CD8-positive, alpha-beta memory T cell (primary cell): ENCODE results near the gene CILP2. TPM values are rescaled to one million over a fixed set of nuclear protein-coding genes. Genes with fewer than 3 reads are reported as not detected.

Source experiments
- CTCF ChIA-PET: fragments of 350-600 bp; sonication (Branson Sonifier 250); formaldehyde crosslinking; loops from one replicate; lab custom pipeline; 2021; ENCODE audit warnings: antibody characterized with exemption; lab: Charles Lee
- POLR2A ChIA-PET: fragments of 350-600 bp; sonication (Branson Sonifier 250); formaldehyde crosslinking; loops from one replicate; lab custom pipeline; 2021; ENCODE audit warnings: antibody characterized with exemption; lab: Charles Lee
- DNase-seq, 5 donors: peaks; one replicate each; pipeline versions ENCODE4 v3.0.0 to v3.0.0-alpha.2; 2020 to 2022; ENCODE audit warnings: mixed read lengths in 1 of 5
- H3K27ac ChIP-seq: one replicate; pipeline ENCODE4 v1.7.0; 2013; ENCODE audit warnings: low read depth, mild to moderate bottlenecking, low read length, moderate library complexity
- H3K27me3 ChIP-seq: 2 replicates; pipeline ENCODE4 v1.7.0; 2013; ENCODE audit warnings: low read length, mild to moderate bottlenecking; ENCODE audit not compliant: insufficient read depth, poor library complexity, severe bottlenecking
- H3K36me3 ChIP-seq: 2 replicates; pipeline ENCODE4 v1.7.0; 2013; ENCODE audit warnings: mild to moderate bottlenecking, low read length, moderate library complexity; ENCODE audit not compliant: insufficient read depth
- H3K4me1 ChIP-seq: 2 replicates; pipeline ENCODE4 v1.7.0; 2013; ENCODE audit warnings: mild to moderate bottlenecking, low read length, moderate library complexity; ENCODE audit not compliant: insufficient read depth
- H3K4me3 ChIP-seq: 2 replicates; pipeline ENCODE4 v1.7.0; 2013; ENCODE audit warnings: mild to moderate bottlenecking, low read length
- H3K9me3 ChIP-seq: 2 replicates; pipeline ENCODE4 v1.7.0; 2013; ENCODE audit warnings: mild to moderate bottlenecking, low read length
- H3K27ac Mint-ChIP-seq, 8 donors: one replicate each; pipeline ENCODE4 v1.8.0; 2020 to 2021; ENCODE audit warnings: mixed read lengths in 8 of 8, mild to moderate bottlenecking in 6 of 8, inconsistent platforms in 3 of 8, moderate library complexity in 3 of 8
- H3K27me3 Mint-ChIP-seq, 2 donors: one replicate each; pipeline ENCODE4 v1.8.0; 2020 to 2021; ENCODE audit warnings: mixed read lengths in 2 of 2, mild to moderate bottlenecking in 1 of 2, moderate library complexity in 1 of 2
- H3K36me3 Mint-ChIP-seq, 3 donors: one replicate each; pipeline ENCODE4 v1.8.0; 2020 to 2021; ENCODE audit warnings: mixed read lengths in 3 of 3, inconsistent platforms in 1 of 3, mild to moderate bottlenecking in 1 of 3
- H3K4me1 Mint-ChIP-seq, 3 donors: one replicate each; pipeline ENCODE4 v1.8.0; 2020 to 2021; ENCODE audit warnings: mixed read lengths in 3 of 3, inconsistent platforms in 1 of 3, mild to moderate bottlenecking in 1 of 3
- H3K4me3 Mint-ChIP-seq, 7 donors: one replicate each; pipeline ENCODE4 v1.8.0; 2020 to 2021; ENCODE audit warnings: mixed read lengths in 7 of 7, mild to moderate bottlenecking in 6 of 7, moderate library complexity in 4 of 7, inconsistent platforms in 2 of 7
- H3K9me3 Mint-ChIP-seq, 5 donors: one replicate each; pipeline ENCODE4 v1.8.0; 2020 to 2022; ENCODE audit warnings: mixed read lengths in 5 of 5, mild to moderate bottlenecking in 3 of 5, moderate library complexity in 2 of 5, inconsistent platforms in 1 of 5
- polyA plus RNA-seq: library from polyadenylated mRNA; unstranded; fragments of 300-500 nt; fragmentation: Illumina TruSeq; gene quantifications from one replicate; pipeline ENCODE4 v1.2.3, GENCODE V29; 2021
- total RNA-seq, 2 experiments: library from RNA; stranded (reverse); gene quantifications; one replicate each; pipeline ENCODE4 v1.2.3, GENCODE V29; 2021

Gene CILP2
- total and polyA plus RNA-seq, 3 experiments from 2014 or later: 0.07 to 0.33 (median 0.11) TPM

DNA sequence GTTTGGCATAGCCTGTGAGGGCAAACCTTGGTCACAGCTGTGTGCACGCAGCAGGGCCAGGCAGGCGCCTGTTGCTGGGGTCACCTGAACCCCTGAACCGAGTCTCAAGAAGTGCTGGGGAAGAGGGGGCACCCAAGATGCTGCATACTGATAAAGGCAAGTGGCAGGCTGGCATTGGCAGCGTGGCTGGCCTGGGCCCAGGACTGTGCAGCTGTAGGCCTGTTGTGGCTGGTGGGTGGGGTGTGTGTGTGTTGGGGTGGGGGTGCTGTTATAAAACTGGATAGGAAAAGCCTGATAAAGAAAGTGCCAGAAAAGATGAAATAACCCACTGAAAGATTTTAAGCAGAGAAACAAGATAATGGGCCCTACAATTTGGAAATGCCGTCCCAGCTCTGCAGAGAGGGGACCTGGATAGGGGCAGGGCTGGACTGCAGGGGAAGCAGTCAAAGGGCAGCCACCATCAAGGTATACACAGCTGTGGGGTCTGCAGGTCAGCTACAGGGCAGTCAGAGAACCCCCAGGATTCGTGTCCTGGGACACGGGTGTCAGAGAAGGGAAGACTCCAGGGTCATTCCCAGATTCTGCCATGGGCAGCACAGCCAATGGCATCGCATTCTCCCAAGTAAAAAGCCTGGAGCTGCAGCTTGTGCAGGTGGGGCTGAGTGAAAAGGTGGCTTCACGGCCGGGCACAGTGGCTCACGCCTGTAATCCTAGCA lies 33.2 kb downstream of the CILP2 start:
- Histone ChIP-seq H3K27ac (no peak overlapping the region), H3K9me3 (no peaks in the 10 kb centered on the region), H3K4me3 (no peak overlapping the region), H3K36me3 (peaks cover 7% of the 10 kb centered on the region), H3K27me3 (no peaks in the 10 kb centered on the region), H3K4me1 (no peaks in the 10 kb centered on the region)
- H3K4me1 Mint-ChIP-seq: peaks cover 0 to 10% (median 6%) of the 10 kb centered on the region in 3 donors
- no peak for DNase-seq
- ChIA-PET POLR2A (no interaction called here), CTCF (interaction anchor here (1.4 to 1.6 kb wide), 2 partner anchors 11 to 36 kb away, joined by 3 to 4 read pairs; no protein-coding TSS in a partner anchor)
- H3K36me3 Mint-ChIP-seq: peaks cover 0 to 42% (median 13%) of the 10 kb centered on the region in 3 donors
- H3K27ac Mint-ChIP-seq: peak overlapping the region in 2 of 8 donors; percentile 29 to 77
- no peaks in the 10 kb centered on the region for H3K27me3 Mint-ChIP-seq
- no peaks in the 10 kb centered on the region for H3K9me3 Mint-ChIP-seq
- no peak overlapping the region for H3K4me3 Mint-ChIP-seq

DNA sequence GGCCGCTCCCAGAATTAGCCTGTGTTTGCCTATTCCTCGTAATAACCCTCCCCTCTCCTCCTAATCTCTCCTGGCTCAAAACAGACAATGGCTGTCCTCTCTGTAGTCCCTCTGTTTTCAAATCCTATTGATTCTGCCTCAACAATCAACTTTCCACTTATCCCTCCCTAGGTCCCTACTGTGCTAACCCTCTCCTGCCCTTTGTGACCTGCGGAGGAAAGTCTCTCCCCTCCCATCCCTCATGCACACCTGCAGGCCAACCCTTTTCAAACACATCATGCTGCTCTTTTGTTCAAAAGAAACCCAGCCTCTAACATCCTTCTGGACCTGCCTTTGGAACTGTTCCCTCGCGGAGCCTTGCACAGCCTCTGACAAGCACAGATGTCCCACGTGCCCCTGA lies 37.3 kb downstream of the CILP2 start:
- Histone ChIP-seq H3K27me3 (no peaks in the 10 kb centered on the region), H3K27ac (no peak overlapping the region), H3K4me1 (peaks cover 8% of the 10 kb centered on the region), H3K4me3 (no peak overlapping the region), H3K36me3 (peaks cover 1% of the 10 kb centered on the region), H3K9me3 (no peaks in the 10 kb centered on the region)
- H3K27me3 Mint-ChIP-seq: no peaks in the 10 kb centered on the region
- peaks cover 0 to 12% (median 6%) of the 10 kb centered on the region in 3 donors for H3K4me1 Mint-ChIP-seq
- peak overlapping the region in 2 of 8 donors; percentile 11 to 35 for H3K27ac Mint-ChIP-seq
- H3K36me3 Mint-ChIP-seq: peaks cover 0 to 17% (median 4%) of the 10 kb centered on the region in 3 donors
- CTCF ChIA-PET: interaction anchor here (1.4 kb wide), 1 partner anchor 43 kb away, joined by 4 read pairs; no protein-coding TSS in a partner anchor
- H3K4me3 Mint-ChIP-seq: no peak overlapping the region
- DNase-seq: no peak
- POLR2A ChIA-PET: no interaction called here
- no peaks in the 10 kb centered on the region for H3K9me3 Mint-ChIP-seq

DNA sequence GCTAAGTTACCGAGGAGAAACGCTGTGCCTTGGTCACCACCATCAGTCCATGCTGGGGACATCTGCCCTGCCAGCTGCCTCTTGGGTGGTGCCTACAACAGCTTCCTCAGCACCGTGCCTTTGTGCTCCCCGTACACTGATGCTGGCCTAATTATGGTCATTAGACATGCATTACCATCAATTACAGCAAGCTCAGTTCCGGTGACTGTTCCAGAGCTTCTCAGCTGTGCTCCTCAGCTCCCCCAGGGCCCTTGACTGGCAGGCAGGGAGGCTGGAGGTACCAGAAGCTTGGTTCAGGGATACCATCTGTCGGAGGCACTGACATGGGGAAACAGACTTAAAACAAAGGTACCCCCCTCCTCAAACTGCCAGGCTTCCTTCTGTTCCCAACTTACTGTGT lies 40.2 kb downstream of the CILP2 start:
- Histone ChIP-seq H3K4me3 (no peak overlapping the region), H3K9me3 (no peaks in the 10 kb centered on the region), H3K27ac (no peak overlapping the region), H3K4me1 (peaks cover 8% of the 10 kb centered on the region), H3K27me3 (no peaks in the 10 kb centered on the region), H3K36me3 (no peaks in the 10 kb centered on the region)
- ChIA-PET POLR2A (no interaction called here), CTCF (interaction anchor here (0.7 to 1.2 kb wide), 2 partner anchors 12 to 23 kb away, joined by 3 to 4 read pairs; no protein-coding TSS in a partner anchor)
- no peaks in the 10 kb centered on the region for H3K9me3 Mint-ChIP-seq
- no peak overlapping the region for H3K4me3 Mint-ChIP-seq
- peaks cover 5 to 23% (median 13%) of the 10 kb centered on the region in 3 donors for H3K4me1 Mint-ChIP-seq
- no peak for DNase-seq
- H3K27me3 Mint-ChIP-seq: no peaks in the 10 kb centered on the region
- H3K36me3 Mint-ChIP-seq: peaks cover 0 to 18% (median 0%) of the 10 kb centered on the region in 3 donors
- H3K27ac Mint-ChIP-seq: peak overlapping the region in 2 of 8 donors; percentile 15 to 63

DNA sequence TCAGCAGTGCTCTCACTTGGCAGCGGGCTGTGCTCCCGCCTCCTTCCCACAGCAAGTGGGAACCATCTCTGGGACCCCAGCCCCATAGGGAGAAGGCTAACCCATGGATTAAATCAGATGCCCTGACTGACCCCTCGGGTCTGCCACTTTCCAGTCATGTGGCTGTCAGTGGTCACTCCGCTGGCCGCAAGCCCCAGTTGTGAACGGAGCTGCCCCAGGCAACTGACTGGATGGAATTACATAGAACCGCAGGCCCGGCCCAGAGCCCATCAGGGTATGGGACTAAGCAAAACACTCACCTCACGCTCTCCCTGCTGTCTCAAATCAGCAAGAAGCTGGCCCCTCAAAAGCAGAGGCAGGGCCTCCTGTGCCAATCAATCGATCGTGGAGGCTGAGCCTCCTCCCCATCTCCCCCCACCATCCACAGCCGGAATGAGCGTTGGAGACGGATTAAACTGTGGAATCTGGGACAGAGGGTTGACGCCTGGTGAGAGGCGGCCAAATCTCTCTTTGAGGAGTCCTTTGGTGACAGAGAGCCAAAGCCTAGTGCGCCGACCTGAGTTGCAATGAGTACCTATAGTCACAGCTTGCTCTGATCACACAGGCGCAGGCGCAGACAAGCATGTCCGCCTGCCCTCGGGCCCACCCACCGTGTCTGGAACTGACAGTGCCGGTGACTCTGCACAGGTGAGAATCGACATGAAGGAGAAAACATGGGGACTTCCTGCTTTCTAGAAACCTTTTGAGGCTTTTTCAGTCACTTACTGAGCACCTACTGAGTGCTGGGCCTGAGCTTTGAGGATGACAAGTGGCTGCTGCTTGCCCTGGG lies 41.7 kb downstream of the CILP2 start:
- Histone ChIP-seq H3K36me3 (no peaks in the 10 kb centered on the region), H3K4me1 (peaks cover 8% of the 10 kb centered on the region), H3K4me3 (no peak overlapping the region), H3K27ac (no peak overlapping the region), H3K9me3 (no peaks in the 10 kb centered on the region), H3K27me3 (no peaks in the 10 kb centered on the region)
- Mint-ChIP-seq H3K27ac (peak overlapping the region in 1 of 8 donors; percentile 46), H3K4me1 (peaks cover 5 to 20% (median 13%) of the 10 kb centered on the region in 3 donors), H3K9me3 (no peaks in the 10 kb centered on the region), H3K27me3 (no peaks in the 10 kb centered on the region), H3K4me3 (no peak overlapping the region), H3K36me3 (peaks cover 0 to 21% (median 0%) of the 10 kb centered on the region in 3 donors)
- ChIA-PET CTCF (interaction anchor here (0.6 to 1.2 kb wide), 2 partner anchors 11 to 454 kb away, joined by 3 read pairs; no protein-coding TSS in a partner anchor), POLR2A (no interaction called here)
- no peak for DNase-seq

DNA sequence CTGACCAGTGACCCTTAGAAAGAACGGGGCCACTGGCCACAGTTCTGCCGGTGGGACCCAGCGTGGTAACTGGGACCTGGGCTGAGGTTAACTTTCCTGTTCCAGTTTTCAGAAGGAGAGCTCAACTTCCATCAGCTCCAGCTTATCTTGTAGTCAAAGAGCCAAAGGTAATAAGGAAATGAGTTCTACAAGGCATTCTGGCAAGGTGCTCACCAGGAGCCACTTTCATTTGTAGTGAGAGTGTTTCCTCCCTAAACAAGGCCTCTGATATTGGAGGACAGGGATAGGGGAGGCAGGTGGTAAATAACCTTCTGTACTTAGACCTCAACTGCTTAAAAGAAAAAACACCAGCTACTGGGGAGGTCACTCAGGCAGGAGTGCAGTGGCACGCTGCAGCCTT lies 42.4 kb downstream of the CILP2 start:
- peaks cover 8% of the 10 kb centered on the region for H3K4me1 ChIP-seq
- ChIA-PET POLR2A (no interaction called here), CTCF (interaction anchor here (1.2 kb wide), 1 partner anchor 12 kb away, joined by 3 read pairs; no protein-coding TSS in a partner anchor)
- DNase-seq: no peak
- Mint-ChIP-seq H3K27me3 (no peaks in the 10 kb centered on the region), H3K4me3 (no peak overlapping the region), H3K4me1 (peaks cover 7 to 20% (median 11%) of the 10 kb centered on the region in 3 donors), H3K36me3 (peaks cover 0 to 23% (median 1%) of the 10 kb centered on the region in 3 donors), H3K9me3 (no peaks in the 10 kb centered on the region), H3K27ac (peak overlapping the region in 3 of 8 donors; percentile 6 to 76 (median 57))
- H3K4me3 ChIP-seq: no peak overlapping the region
- no peaks in the 10 kb centered on the region for H3K27me3 ChIP-seq
- H3K9me3 ChIP-seq: no peaks in the 10 kb centered on the region
- H3K36me3 ChIP-seq: no peaks in the 10 kb centered on the region
- no peak overlapping the region for H3K27ac ChIP-seq

DNA sequence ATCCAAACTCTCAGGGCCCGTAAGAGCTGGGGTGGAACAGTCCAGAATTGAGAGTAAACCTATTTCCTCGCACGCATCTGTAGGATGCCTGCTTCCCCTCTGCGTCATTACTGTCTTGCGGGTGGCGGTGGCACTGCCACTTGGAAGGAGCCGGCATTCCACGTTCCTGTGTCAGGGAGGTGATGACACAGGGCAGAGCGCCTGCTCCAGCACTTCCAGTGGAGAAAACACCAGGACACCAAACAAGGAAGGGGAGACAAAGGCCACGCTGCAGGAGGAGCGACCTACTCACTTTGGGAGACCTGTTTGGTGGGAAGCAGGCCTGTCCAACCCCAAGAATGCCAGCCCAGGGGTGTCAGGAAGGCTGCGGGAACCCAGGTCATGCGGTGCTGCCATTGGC lies 43.3 kb downstream of the CILP2 start:
- Histone ChIP-seq H3K4me3 (no peak overlapping the region), H3K9me3 (no peaks in the 10 kb centered on the region), H3K36me3 (no peaks in the 10 kb centered on the region), H3K4me1 (peaks cover 8% of the 10 kb centered on the region), H3K27me3 (no peaks in the 10 kb centered on the region), H3K27ac (no peak overlapping the region)
- no peak for DNase-seq
- ChIA-PET CTCF (interaction anchor here (1.6 kb wide), 1 partner anchor 49 kb away, joined by 4 read pairs; no protein-coding TSS in a partner anchor), POLR2A (no interaction called here)
- H3K36me3 Mint-ChIP-seq: peaks cover 0 to 30% (median 5%) of the 10 kb centered on the region in 3 donors
- H3K27me3 Mint-ChIP-seq: no peaks in the 10 kb centered on the region
- peak overlapping the region in 4 of 8 donors; percentile 55 to 75 (median 66) for H3K27ac Mint-ChIP-seq
- H3K4me3 Mint-ChIP-seq: no peak overlapping the region
- peaks cover 9 to 20% (median 10%) of the 10 kb centered on the region in 3 donors for H3K4me1 Mint-ChIP-seq
- no peaks in the 10 kb centered on the region for H3K9me3 Mint-ChIP-seq

DNA sequence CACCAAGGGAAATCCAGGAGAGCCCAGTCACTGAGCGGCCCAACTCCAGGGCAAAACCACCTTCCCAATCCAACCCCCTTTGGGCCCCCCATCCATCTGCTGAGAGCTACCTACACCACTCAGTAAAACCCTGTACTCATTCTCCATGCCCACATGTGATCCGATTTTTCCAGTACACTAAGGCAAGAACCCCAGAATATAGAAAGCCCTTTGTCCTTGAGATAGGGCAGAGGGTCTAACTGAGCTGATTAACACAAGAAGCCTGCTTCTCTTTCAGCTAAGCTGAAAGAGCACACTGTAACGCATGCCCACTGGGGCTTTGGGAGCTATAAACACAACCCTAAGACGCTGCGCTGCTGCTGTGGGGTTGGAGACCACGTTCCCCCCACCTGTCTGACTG lies 44.4 kb downstream of the CILP2 start:
- no peaks in the 10 kb centered on the region for H3K36me3 ChIP-seq
- peaks cover 8% of the 10 kb centered on the region for H3K4me1 ChIP-seq
- H3K4me3 ChIP-seq: no peak overlapping the region
- DNase-seq: no peak
- ChIA-PET CTCF (interaction anchor here (1.6 kb wide), 1 partner anchor 50 kb away, joined by 4 read pairs; no protein-coding TSS in a partner anchor), POLR2A (no interaction called here)
- no peak overlapping the region for H3K27ac ChIP-seq
- Mint-ChIP-seq H3K36me3 (peaks cover 0 to 33% (median 5%) of the 10 kb centered on the region in 3 donors), H3K9me3 (no peaks in the 10 kb centered on the region), H3K4me1 (peaks cover 9 to 20% (median 10%) of the 10 kb centered on the region in 3 donors), H3K27me3 (no peaks in the 10 kb centered on the region), H3K4me3 (no peak overlapping the region), H3K27ac (peak overlapping the region in 6 of 8 donors; percentile 43 to 91 (median 60))
- no peaks in the 10 kb centered on the region for H3K27me3 ChIP-seq
- no peaks in the 10 kb centered on the region for H3K9me3 ChIP-seq
